ENCODE data around the gene TMOD3.

GRCh38 chr15:51818150-51818549 lies 11.3 kb upstream of the TMOD3 start:
- TF ChIP-seq CTCF (IDR thresholded peaks at IDR 0.05; ENCODE audit: low read depth, low read length) (no peak), POLR2A (IDR thresholded peaks at IDR 0.05; ENCODE audit: extremely low read depth, insufficient read length) (no peak), MYC (IDR thresholded peaks at IDR 0.05; ENCODE audit: low read depth, low read length) (no peak), MAX (IDR thresholded peaks at IDR 0.05; ENCODE audit: low read depth, low read length) (no peak)

All from NB4 (cell line).